ENCODE measurements around the gene SLC35E2B.

SLC35E2B gene

DNA sequence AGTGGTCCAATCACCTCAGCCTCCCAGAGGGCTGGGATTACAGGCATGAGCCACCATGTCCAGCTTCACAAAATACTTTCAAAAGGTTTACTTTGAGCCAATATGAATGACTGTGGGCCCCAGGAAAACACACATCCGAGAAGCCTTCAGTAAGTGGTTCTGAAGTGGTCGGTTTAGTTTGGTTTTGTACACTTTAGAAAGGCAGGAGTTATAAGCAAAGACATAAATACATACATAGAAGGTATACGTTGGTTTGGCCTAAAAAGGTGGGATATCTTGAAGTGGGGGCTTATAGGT lies 80.5 kb downstream of the SLC35E2B start:
- TF ChIP-seq POLR2AphosphoS5 (IDR thresholded peaks at IDR 0.05; ENCODE audit: low read depth, low read length) (no peak), SIN3A (IDR thresholded peaks at IDR 0.05; ENCODE audit: borderline replicate concordance, insufficient read depth, low read length) (no peak), FOXP2 (optimal IDR thresholded peaks at IDR 0.05; ENCODE audit: borderline replicate concordance, extremely low read depth, extremely low read length, insufficient read depth) (no peak), TAF1 (IDR thresholded peaks at IDR 0.05; ENCODE audit: borderline replicate concordance, insufficient read depth, low read length) (no peak)
- TF ChIP-seq, protein P1, sequence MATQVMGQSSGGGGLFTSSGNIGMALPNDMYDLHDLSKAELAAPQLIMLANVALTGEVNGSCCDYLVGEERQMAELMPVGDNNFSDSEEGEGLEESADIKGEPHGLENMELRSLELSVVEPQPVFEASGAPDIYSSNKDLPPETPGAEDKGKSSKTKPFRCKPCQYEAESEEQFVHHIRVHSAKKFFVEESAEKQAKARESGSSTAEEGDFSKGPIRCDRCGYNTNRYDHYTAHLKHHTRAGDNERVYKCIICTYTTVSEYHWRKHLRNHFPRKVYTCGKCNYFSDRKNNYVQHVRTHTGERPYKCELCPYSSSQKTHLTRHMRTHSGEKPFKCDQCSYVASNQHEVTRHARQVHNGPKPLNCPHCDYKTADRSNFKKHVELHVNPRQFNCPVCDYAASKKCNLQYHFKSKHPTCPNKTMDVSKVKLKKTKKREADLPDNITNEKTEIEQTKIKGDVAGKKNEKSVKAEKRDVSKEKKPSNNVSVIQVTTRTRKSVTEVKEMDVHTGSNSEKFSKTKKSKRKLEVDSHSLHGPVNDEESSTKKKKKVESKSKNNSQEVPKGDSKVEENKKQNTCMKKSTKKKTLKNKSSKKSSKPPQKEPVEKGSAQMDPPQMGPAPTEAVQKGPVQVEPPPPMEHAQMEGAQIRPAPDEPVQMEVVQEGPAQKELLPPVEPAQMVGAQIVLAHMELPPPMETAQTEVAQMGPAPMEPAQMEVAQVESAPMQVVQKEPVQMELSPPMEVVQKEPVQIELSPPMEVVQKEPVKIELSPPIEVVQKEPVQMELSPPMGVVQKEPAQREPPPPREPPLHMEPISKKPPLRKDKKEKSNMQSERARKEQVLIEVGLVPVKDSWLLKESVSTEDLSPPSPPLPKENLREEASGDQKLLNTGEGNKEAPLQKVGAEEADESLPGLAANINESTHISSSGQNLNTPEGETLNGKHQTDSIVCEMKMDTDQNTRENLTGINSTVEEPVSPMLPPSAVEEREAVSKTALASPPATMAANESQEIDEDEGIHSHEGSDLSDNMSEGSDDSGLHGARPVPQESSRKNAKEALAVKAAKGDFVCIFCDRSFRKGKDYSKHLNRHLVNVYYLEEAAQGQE (IDR thresholded peaks at IDR 0.05; ENCODE audit: insufficient read depth in 1 of 2, low read depth in 2 of 2, low read length in 2 of 2): no peak

DNA sequence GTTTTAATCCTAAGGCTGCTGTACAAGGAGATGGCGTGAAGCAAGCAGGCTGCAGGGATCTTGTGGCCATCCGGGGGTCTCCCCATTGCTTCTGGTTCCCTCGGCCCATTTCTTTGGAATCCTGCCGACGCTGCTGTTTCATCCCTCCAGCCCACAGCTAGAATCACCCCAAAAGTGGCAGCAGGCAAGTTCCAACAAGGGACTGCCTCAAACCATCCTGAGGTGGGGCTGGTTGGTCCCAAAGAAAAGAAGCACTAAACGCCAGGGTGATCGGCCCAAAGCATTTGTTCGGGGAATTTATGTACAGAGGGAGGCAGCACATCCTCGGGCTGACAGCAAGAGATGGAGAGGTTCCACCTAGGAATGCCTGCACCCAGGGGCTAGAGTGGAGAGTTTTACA lies 81.8 kb downstream of the SLC35E2B start:
- TF ChIP-seq, protein P1 (IDR thresholded peaks at IDR 0.05; ENCODE audit: insufficient read depth in 1 of 2, low read depth in 2 of 2, low read length in 2 of 2): no peak
- TF ChIP-seq FOXP2 (optimal IDR thresholded peaks at IDR 0.05; ENCODE audit: borderline replicate concordance, extremely low read depth, extremely low read length, insufficient read depth): no peak
- TF ChIP-seq POLR2AphosphoS5 (IDR thresholded peaks at IDR 0.05; ENCODE audit: low read depth, low read length): no peak
- TF ChIP-seq TAF1 (IDR thresholded peaks at IDR 0.05; ENCODE audit: borderline replicate concordance, insufficient read depth, low read length): no peak
- TF ChIP-seq SIN3A (IDR thresholded peaks at IDR 0.05; ENCODE audit: borderline replicate concordance, insufficient read depth, low read length): no peak

DNA sequence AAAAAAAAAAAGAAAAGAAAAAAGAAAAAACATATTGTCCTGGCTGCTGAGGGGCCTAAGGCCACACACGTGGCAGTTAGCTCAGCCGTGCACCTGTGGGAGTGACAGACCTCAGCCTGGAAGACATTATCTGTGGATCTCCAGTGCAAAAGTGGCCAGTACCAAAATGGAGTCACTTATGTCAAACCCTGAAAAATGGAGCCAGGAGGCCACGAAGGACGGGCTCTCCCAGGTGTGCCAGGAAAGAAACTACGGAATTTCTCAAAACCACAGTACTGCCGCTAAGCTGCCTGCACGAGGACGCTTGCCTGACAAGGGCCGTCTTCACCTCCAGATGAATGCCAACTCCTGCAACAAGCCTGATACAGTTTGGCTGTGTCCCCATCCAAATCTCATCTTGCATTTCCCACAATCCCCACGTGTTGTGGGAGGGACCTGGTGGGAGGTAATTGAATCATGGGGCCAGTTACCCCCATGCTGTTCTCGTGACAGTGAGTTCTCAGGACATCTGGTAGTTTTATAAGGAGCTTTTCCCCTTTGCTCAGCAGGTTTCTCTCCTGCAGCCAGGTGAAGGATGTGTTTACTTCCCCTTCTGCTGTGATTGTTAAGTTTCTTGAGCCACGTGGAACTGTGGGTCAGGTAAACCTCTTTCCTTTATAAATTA lies 82.6 kb downstream of the SLC35E2B start:
- no peak for TF ChIP-seq POLR2AphosphoS5 (IDR thresholded peaks at IDR 0.05; ENCODE audit: low read depth, low read length)
- TF ChIP-seq TAF1 (IDR thresholded peaks at IDR 0.05; ENCODE audit: borderline replicate concordance, insufficient read depth, low read length): no peak
- no peak for TF ChIP-seq SIN3A (IDR thresholded peaks at IDR 0.05; ENCODE audit: borderline replicate concordance, insufficient read depth, low read length)
- no peak for TF ChIP-seq FOXP2 (optimal IDR thresholded peaks at IDR 0.05; ENCODE audit: borderline replicate concordance, extremely low read depth, extremely low read length, insufficient read depth)
- TF ChIP-seq, protein P1 (IDR thresholded peaks at IDR 0.05; ENCODE audit: insufficient read depth in 1 of 2, low read depth in 2 of 2, low read length in 2 of 2): no peak
